HL-60 (cell line): Measurements from ENCODE around the gene SLC6A7.

Source experiments
- DNase-seq, 2 experiments: peaks; one replicate each; pipeline ENCODE4 v3.0.0-alpha.2; 2010 to 2020; ENCODE audit warnings: low read depth in 1 of 2, low spot score in 1 of 2
- H3K27ac ChIP-seq: fragments of 250-450 bp; sonication (Bioruptor Pico); replicated peaks from 2 replicates; pipeline ENCODE4 v1.5.1; 2020; ENCODE audit warnings: mild to moderate bottlenecking, moderate library complexity
- H3K27me3 ChIP-seq: fragments of 250-450 bp; sonication (Bioruptor Pico); 2 replicates; pipeline ENCODE4 v1.5.1; 2021; ENCODE audit warnings: mild to moderate bottlenecking, moderate library complexity; ENCODE audit not compliant: insufficient read depth, poor library complexity, severe bottlenecking
- H3K4me3 ChIP-seq: replicated peaks from 2 replicates; pipeline ENCODE4 v1.5.1; 2011; ENCODE audit warnings: mild to moderate bottlenecking, control low read depth, low read length; ENCODE audit not compliant: insufficient read depth
- CTCF ChIP-seq: IDR thresholded peaks from one replicate; pipeline ENCODE4 v1.5.1; 2011; ENCODE audit warnings: low read length, control low read depth, inconsistent platforms; ENCODE audit not compliant: insufficient read depth
- GABPA ChIP-seq: IDR thresholded peaks from 2 replicates; pipeline ENCODE4 v1.6.1; 2012; ENCODE audit warnings: low read depth
- POLR2AphosphoS5 ChIP-seq: IDR thresholded peaks from 2 replicates; pipeline ENCODE4 v1.6.1; 2012; ENCODE audit warnings: low read depth
- REST ChIP-seq: IDR thresholded peaks from 2 replicates; pipeline ENCODE4 v1.6.1; 2012; ENCODE audit warnings: low read depth; ENCODE audit not compliant: insufficient replicate concordance
- SPI1 ChIP-seq: IDR thresholded peaks from 2 replicates; pipeline ENCODE4 v1.6.1; 2012; ENCODE audit warnings: low read depth, mild to moderate bottlenecking, borderline replicate concordance

The SLC6A7 gene

GRCh38 chr5:150172556-150172955, 17.3 kb upstream of the SLC6A7 start:
- TF ChIP-seq REST (no peak), POLR2AphosphoS5 (no peak), SPI1 (no peak), GABPA (no peak), CTCF (no peak)
- no peak overlapping the region for H3K27ac ChIP-seq
- H3K27me3 ChIP-seq = no peaks in the 10 kb centered on the region
- H3K4me3 ChIP-seq = no peak overlapping the region
- no peak for DNase-seq

- no peak for DNase-seq
- Histone ChIP-seq H3K4me3 (no peak overlapping the region), H3K27ac (no peak overlapping the region), H3K27me3 (no peaks in the 10 kb centered on the region)
- no peak for TF ChIP-seq REST
- no peak for TF ChIP-seq CTCF
- no peak for TF ChIP-seq POLR2AphosphoS5
- TF ChIP-seq GABPA = no peak
- TF ChIP-seq SPI1 = no peak
Measured at GRCh38 chr5:150173161-150173560, 16.7 kb upstream of the SLC6A7 start.

- TF ChIP-seq CTCF = no peak
- no peak for TF ChIP-seq SPI1
- TF ChIP-seq POLR2AphosphoS5 = no peak
- no peak for TF ChIP-seq GABPA
- no peak for TF ChIP-seq REST
- Histone ChIP-seq H3K27ac (no peak overlapping the region), H3K4me3 (no peak overlapping the region), H3K27me3 (no peaks in the 10 kb centered on the region)
- no peak for DNase-seq
Measured at GRCh38 chr5:150174285-150174684, 15.6 kb upstream of the SLC6A7 start.
